Measurements from ENCODE around the gene ZNF609. TPM values are rescaled to one million over a fixed set of nuclear protein-coding genes. Genes with fewer than 3 reads are reported as not detected.

The ZNF609 gene
- total RNA-seq, 1 donor from 2014 or later: 16.0 TPM

DNA sequence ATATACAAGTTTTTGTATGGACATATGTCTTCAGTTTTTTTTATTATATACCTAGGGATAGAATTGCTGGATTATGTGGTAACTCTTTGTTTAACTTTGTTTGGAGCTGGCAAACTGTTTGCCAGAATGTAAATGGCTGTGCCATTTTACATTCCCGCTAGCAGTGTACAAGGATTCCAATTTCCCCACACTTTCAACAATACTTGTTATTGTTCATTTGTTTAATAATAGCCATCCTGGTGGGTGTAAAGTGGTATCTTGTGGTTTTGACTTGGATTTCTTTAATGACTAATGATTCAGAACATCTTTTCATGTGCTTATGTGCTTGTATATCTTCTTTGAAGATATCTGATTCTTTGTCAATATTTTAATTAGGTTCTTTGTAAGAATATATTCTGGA, 64.4 kb downstream of the ZNF609 start:
- no peaks in the 10 kb centered on the region for H3K9me3 ChIP-seq
- H3K27ac ChIP-seq: no peak overlapping the region
- no peaks in the 10 kb centered on the region for H3K27me3 ChIP-seq
- no peak overlapping the region for H3K4me3 ChIP-seq
- TF ChIP-seq, protein P1, sequence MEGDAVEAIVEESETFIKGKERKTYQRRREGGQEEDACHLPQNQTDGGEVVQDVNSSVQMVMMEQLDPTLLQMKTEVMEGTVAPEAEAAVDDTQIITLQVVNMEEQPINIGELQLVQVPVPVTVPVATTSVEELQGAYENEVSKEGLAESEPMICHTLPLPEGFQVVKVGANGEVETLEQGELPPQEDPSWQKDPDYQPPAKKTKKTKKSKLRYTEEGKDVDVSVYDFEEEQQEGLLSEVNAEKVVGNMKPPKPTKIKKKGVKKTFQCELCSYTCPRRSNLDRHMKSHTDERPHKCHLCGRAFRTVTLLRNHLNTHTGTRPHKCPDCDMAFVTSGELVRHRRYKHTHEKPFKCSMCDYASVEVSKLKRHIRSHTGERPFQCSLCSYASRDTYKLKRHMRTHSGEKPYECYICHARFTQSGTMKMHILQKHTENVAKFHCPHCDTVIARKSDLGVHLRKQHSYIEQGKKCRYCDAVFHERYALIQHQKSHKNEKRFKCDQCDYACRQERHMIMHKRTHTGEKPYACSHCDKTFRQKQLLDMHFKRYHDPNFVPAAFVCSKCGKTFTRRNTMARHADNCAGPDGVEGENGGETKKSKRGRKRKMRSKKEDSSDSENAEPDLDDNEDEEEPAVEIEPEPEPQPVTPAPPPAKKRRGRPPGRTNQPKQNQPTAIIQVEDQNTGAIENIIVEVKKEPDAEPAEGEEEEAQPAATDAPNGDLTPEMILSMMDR (IDR thresholded peaks at IDR 0.05): no peak
- no peak for DNase-seq (ENCODE audit: low spot score in 2 of 2)
- intact Hi-C loops (cut with DNase I): no loop called here
- no peaks in the 10 kb centered on the region for H3K36me3 ChIP-seq
- peaks cover 5 to 9% of the 10 kb centered on the region in 2 donors for H3K4me1 ChIP-seq

DNA sequence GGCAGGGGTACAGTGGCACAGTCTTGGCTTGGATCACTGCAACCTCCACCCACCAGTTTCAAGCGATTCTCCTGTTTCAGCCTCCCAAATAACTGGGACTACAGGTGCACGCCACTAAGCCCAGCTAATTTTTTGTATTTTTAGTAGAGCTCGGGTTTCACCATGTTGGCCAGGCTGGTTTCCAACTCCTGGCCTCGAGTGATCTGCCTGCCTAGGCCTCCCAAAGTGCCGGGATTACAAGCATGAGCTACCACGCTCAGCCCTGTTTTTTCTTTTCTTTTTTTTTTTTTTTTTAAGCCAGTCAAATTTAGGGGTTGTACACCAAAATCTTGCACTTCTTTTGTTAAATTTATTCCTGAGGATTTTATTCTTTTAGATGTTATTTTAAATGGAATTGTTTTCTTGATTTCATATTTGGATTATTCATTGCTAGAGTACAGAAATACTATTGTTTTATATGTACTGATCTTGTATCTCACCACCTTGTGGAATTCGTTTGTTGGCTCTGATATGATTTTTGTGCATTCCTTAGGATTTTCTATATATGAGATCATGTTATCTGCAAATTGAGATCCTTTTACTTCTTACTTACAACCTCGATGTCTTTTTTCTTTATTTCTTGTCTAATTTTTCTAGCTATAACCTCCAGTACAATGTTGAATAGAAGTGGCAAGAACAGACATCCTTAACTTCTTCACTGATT, 65.6 kb downstream of the ZNF609 start:
- H3K36me3 ChIP-seq: no peaks in the 10 kb centered on the region
- H3K4me3 ChIP-seq: no peak overlapping the region
- H3K27ac ChIP-seq: no peak overlapping the region
- DNase-seq (ENCODE audit: low spot score in 2 of 2): no peak
- intact Hi-C loops (cut with DNase I): no loop called here
- H3K4me1 ChIP-seq: peaks cover 5 to 9% of the 10 kb centered on the region in 2 donors
- no peaks in the 10 kb centered on the region for H3K9me3 ChIP-seq
- H3K27me3 ChIP-seq: no peaks in the 10 kb centered on the region
- TF ChIP-seq, protein P1 (IDR thresholded peaks at IDR 0.05): no peak

DNA sequence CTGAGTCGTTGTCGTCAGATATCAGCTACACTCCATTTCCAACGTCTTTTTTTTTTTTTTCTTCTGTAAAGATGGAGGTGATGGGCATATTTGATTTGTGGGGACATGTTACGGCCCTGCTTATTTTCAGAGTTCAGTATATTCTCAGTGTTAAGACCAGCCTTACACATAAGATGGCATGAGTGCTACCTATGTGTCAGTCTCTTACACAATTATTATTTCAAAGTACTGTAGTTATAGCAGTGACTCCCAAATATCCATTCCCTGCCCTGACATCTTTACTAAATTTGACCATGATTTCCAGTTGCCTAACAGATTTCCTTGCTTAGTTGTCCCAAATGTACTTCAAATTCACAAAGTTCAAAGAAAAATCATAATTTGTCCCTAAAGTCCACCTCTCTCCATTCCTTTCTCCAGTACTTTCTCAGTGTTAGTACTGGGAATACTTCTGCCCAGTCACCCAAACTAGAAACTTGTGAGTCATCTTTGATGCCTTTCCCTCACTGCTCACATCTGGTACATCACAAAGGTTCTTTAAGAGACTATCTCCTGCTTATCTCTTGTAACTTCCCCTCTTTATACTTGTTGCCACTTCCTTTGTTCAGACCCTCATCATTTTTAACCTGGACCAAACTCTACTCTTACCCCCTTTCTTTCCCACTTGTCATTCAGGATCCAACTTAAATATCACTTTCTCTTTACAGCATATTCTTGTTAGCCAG, 67.0 kb downstream of the ZNF609 start:
- Histone ChIP-seq H3K4me3 (no peak overlapping the region), H3K27ac (no peak overlapping the region), H3K9me3 (no peaks in the 10 kb centered on the region), H3K36me3 (no peaks in the 10 kb centered on the region), H3K27me3 (no peaks in the 10 kb centered on the region), H3K4me1 (no peaks in the 10 kb centered on the region)
- TF ChIP-seq, protein P1 (IDR thresholded peaks at IDR 0.05): no peak
- intact Hi-C loops (cut with DNase I): no loop called here
- no peak for DNase-seq (ENCODE audit: low spot score in 2 of 2)

DNA sequence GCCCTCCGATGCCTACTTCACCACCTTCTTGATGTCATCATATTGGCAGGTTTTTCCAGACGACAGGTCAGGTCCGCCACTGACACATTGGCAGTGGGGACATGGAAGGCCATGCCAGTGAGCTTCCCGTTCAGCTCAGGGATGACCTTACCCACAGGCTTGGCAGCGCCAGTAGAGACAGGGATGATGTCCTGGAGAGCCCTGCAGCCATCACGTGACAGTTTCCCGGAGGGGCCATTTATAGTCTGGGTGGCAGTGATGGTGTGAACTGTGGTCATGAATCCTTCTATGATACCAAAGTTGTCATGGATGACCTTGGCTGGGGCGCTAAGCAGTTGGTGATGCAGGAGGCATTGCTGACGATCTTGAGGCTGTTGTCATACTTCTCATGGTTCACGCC, 68.5 kb downstream of the ZNF609 start:
- TF ChIP-seq, protein P1 (IDR thresholded peaks at IDR 0.05): no peak

DNA sequence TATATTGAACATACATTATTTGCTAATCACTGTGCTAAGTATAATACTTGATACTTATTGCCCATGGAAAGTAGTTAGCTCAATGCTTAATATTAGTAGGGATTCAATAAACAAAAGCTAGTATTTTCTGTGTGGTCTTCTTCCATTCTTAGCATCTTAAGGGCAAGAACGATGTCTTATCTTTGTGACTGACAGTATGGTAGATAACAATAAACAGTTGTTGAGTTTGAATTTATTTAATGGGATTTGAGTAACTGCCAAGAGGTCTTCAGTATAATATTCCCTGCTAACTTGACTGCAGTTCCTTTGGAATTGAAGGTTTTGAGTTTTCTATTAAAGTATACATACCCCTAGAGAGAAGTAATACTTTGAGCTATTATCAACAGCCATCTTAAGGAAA, 70.1 kb downstream of the ZNF609 start:
- H3K4me1 ChIP-seq: no peaks in the 10 kb centered on the region
- H3K4me3 ChIP-seq: no peak overlapping the region
- no peaks in the 10 kb centered on the region for H3K36me3 ChIP-seq
- DNase-seq (ENCODE audit: low spot score in 2 of 2): no peak
- H3K9me3 ChIP-seq: no peaks in the 10 kb centered on the region
- intact Hi-C loops (cut with DNase I): no loop called here
- no peaks in the 10 kb centered on the region for H3K27me3 ChIP-seq
- TF ChIP-seq, protein P1 (IDR thresholded peaks at IDR 0.05): no peak
- H3K27ac ChIP-seq: no peak overlapping the region

More for the DNA sequence above, 68.5 kb downstream of the ZNF609 start:
- Histone ChIP-seq H3K27me3 (no peaks in the 10 kb centered on the region), H3K36me3 (no peaks in the 10 kb centered on the region), H3K9me3 (no peaks in the 10 kb centered on the region), H3K27ac (no peak overlapping the region), H3K4me1 (no peaks in the 10 kb centered on the region), H3K4me3 (no peak overlapping the region)
- DNase-seq (ENCODE audit: low spot score in 2 of 2): no peak
- intact Hi-C loops (cut with DNase I): no loop called here

Data from ascending aorta (tissue), 2 donors.